T-helper 9 cell (primary cell): Measurements from ENCODE around the gene PDAP1.
"Not testable (repeated sequence)": the region's sequence is repeated elsewhere in the genome, so short reads cannot be mapped to it uniquely, and the experiment has no call there.

Experiments used
- DNase-seq: peaks from one replicate; pipeline ENCODE4 v3.0.0-alpha.2; 2020
- total RNA-seq, 2 donors: gene quantifications; one replicate each; lab custom pipeline; 2026; lab: John Stamatoyannopoulos, UW

The PDAP1 gene
- 58.4 to 93.2 reads per million in 2 donors for total RNA-seq

GRCh38 chr7:99408379-99409191 is at the start of gene PDAP1, which contains the start of gene BUD31:
Gene PDAP1, minus strand, starts transcription at chr7:99408597. Its CDS starts 49 bp downstream, at chr7:99408548.
Gene BUD31, plus strand, starts transcription at chr7:99408969. Its CDS starts 2,124 bp downstream, at chr7:99411093.
- peak; percentile 89 for DNase-seq

- DNase-seq = no peak
These were observed 49.5 kb upstream of the PDAP1 start for GRCh38 chr7:99457650-99458493.

GRCh38 chr7:99457050-99457649 is 48.8 kb upstream of the PDAP1 start:
- DNase-seq = no peak

- DNase-seq = no peak
These were observed 47.9 kb upstream of the PDAP1 start for GRCh38 chr7:99456288-99456687.

- no peak for DNase-seq
These were observed 47.5 kb upstream of the PDAP1 start for GRCh38 chr7:99455874-99456273.

- DNase-seq = no peak
These were observed 44.7 kb upstream of the PDAP1 start for GRCh38 chr7:99453105-99453504.

- DNase-seq = no peak
These were observed 44.1 kb upstream of the PDAP1 start for GRCh38 chr7:99452541-99452940.

- DNase-seq = no peak
These were observed 43.5 kb upstream of the PDAP1 start for GRCh38 chr7:99451936-99452335.

GRCh38 chr7:99449326-99449725 is 40.9 kb upstream of the PDAP1 start:
- DNase-seq = no peak

- DNase-seq = no peak
These were observed 40.5 kb upstream of the PDAP1 start for GRCh38 chr7:99448855-99449254.

- DNase-seq = no peak
These were observed 39.5 kb upstream of the PDAP1 start for GRCh38 chr7:99447943-99448342.

GRCh38 chr7:99446096-99446495 is 37.7 kb upstream of the PDAP1 start:
- DNase-seq = no peak

- DNase-seq = no peak
These were observed 31.8 kb upstream of the PDAP1 start for GRCh38 chr7:99440195-99440594.

GRCh38 chr7:99438573-99439480 is 30.4 kb upstream of the PDAP1 start, which contains the start of the genes CPSF4 and PTCD1:
Gene CPSF4, plus strand, starts transcription at chr7:99438943. Its CDS starts 140 bp downstream, at chr7:99439083.
Gene PTCD1, minus strand, starts transcription at chr7:99438798. Its CDS starts 3,556 bp downstream, at chr7:99435242.
- DNase-seq = peak; percentile 74

- DNase-seq = no peak
These were observed 29.7 kb upstream of the PDAP1 start for GRCh38 chr7:99437946-99438572.

GRCh38 chr7:99433158-99433557 is 24.8 kb upstream of the PDAP1 start:
- DNase-seq = no peak

GRCh38 chr7:99431756-99432540 is 23.6 kb upstream of the PDAP1 start:
- DNase-seq = not testable (repeated sequence)

- no peak for DNase-seq
These were observed 21.4 kb upstream of the PDAP1 start for GRCh38 chr7:99429756-99430155.

GRCh38 chr7:99428972-99429566 is 20.7 kb upstream of the PDAP1 start:
- DNase-seq = no peak
